PFSK-1 (cell line): ENCODE data around the gene ZNF764.

Experiments used
- FOXP2 ChIP-seq: optimal IDR thresholded peaks from 2 replicates; pipeline ENCODE3; 2011; ENCODE audit warnings: borderline replicate concordance, control low read depth, inconsistent platforms; ENCODE audit not compliant: insufficient read depth; ENCODE audit errors: extremely low read length, extremely low read depth
- POLR2AphosphoS5 ChIP-seq: IDR thresholded peaks from 2 replicates; pipeline ENCODE4 v1.6.1; 2012; ENCODE audit warnings: low read depth, mild to moderate bottlenecking, control low read depth, low read length, moderate library complexity
- SIN3A ChIP-seq: IDR thresholded peaks from 2 replicates; pipeline ENCODE4 v1.6.1; 2012; ENCODE audit warnings: mild to moderate bottlenecking, low read length, moderate library complexity, borderline replicate concordance; ENCODE audit not compliant: insufficient read depth
- TAF1 ChIP-seq: IDR thresholded peaks from 2 replicates; pipeline ENCODE4 v1.6.1; 2012; ENCODE audit warnings: low read length, control low read depth, borderline replicate concordance; ENCODE audit not compliant: insufficient read depth
- TF ChIP-seq, protein P1 (sequence below), 2 experiments: IDR thresholded peaks; 2 replicates each; pipeline versions ENCODE4 v1.6.1 to v1.8.0; 2011 to 2012; ENCODE audit warnings: low read depth in 2 of 2, low read length in 2 of 2, control low read depth in 1 of 2, inconsistent platforms in 1 of 2, mild to moderate bottlenecking in 1 of 2, moderate library complexity in 1 of 2; ENCODE audit not compliant: insufficient read depth in 1 of 2

Gene ZNF764

DNA sequence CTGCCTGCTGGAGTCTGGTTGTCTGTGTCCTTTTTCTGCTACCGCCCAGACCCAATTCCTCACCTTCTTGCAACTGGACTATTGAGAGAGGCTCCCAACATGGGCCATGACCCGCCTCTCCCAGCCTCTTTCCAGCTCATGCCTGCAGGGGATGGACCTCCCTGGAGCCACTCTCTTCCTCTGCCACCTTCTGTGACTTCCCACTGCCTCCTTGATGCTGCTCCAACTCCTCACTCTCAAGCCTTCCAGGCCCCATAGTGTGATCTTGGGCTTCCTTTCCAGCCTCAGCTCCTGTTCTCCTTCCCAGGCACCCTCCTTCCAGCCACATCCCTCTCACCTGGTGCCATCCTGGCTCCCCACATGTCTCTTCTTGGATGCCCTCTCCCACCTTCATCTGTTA, 42.9 kb downstream of the ZNF764 start:
- TF ChIP-seq TAF1: no peak
- TF ChIP-seq SIN3A: no peak
- TF ChIP-seq FOXP2: no peak
- TF ChIP-seq, protein P1, sequence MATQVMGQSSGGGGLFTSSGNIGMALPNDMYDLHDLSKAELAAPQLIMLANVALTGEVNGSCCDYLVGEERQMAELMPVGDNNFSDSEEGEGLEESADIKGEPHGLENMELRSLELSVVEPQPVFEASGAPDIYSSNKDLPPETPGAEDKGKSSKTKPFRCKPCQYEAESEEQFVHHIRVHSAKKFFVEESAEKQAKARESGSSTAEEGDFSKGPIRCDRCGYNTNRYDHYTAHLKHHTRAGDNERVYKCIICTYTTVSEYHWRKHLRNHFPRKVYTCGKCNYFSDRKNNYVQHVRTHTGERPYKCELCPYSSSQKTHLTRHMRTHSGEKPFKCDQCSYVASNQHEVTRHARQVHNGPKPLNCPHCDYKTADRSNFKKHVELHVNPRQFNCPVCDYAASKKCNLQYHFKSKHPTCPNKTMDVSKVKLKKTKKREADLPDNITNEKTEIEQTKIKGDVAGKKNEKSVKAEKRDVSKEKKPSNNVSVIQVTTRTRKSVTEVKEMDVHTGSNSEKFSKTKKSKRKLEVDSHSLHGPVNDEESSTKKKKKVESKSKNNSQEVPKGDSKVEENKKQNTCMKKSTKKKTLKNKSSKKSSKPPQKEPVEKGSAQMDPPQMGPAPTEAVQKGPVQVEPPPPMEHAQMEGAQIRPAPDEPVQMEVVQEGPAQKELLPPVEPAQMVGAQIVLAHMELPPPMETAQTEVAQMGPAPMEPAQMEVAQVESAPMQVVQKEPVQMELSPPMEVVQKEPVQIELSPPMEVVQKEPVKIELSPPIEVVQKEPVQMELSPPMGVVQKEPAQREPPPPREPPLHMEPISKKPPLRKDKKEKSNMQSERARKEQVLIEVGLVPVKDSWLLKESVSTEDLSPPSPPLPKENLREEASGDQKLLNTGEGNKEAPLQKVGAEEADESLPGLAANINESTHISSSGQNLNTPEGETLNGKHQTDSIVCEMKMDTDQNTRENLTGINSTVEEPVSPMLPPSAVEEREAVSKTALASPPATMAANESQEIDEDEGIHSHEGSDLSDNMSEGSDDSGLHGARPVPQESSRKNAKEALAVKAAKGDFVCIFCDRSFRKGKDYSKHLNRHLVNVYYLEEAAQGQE (IDR thresholded peaks at IDR 0.05; ENCODE audit: insufficient read depth in 1 of 2, low read depth in 2 of 2, low read length in 2 of 2): no peak
- TF ChIP-seq POLR2AphosphoS5: no peak

DNA sequence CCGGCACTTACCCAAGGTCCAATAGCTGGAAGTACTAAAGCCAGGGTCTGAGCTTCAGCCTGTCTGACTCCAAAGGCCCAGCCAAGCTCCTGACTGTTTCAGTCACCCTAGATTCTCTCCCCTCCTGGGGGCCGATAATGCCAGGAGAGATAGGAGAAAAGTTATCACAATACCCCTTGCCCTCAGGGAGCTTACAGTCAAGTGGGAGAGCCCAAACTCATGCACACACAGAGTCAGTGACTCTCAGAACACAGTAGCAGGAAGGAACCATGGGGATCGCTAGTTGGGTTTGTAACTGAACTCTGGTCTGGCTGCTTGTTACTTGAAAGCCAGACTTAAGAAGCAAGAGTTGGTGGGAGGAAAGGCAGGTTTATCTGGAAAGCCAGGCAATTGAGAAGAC, 46.7 kb downstream of the ZNF764 start:
- TF ChIP-seq POLR2AphosphoS5 (no peak), TAF1 (no peak)
- TF ChIP-seq, protein P1 (IDR thresholded peaks at IDR 0.05; ENCODE audit: insufficient read depth in 1 of 2, low read depth in 2 of 2, low read length in 2 of 2): no peak

DNA sequence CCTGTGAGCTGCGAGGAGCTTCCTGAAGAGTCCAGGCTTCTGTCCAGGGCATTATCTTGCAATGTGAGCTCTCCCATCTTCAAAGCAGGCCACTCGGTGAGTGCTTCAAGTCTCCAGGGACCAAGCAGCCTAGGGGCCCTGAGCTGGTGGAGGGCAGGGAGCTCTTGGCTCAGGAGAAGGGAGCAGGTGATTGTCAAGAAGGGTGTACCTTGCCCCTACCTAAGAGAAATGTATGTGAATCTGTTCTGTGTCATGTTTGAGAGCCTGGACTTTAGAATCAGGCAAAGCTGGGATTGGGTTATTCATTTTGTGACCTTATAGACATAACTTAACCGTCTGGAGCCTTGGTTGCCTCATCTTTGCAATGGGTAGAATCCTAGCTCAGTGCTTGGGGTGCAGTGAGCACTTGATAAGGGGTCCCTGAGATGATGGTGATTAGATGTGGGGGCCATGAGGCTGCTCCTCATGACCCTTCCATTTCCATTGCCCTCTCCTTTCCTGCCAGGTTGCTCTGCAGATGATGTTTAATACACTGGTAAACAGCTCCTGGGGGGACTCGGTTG, 47.7 kb downstream of the ZNF764 start:
- no peak for TF ChIP-seq FOXP2

DNA sequence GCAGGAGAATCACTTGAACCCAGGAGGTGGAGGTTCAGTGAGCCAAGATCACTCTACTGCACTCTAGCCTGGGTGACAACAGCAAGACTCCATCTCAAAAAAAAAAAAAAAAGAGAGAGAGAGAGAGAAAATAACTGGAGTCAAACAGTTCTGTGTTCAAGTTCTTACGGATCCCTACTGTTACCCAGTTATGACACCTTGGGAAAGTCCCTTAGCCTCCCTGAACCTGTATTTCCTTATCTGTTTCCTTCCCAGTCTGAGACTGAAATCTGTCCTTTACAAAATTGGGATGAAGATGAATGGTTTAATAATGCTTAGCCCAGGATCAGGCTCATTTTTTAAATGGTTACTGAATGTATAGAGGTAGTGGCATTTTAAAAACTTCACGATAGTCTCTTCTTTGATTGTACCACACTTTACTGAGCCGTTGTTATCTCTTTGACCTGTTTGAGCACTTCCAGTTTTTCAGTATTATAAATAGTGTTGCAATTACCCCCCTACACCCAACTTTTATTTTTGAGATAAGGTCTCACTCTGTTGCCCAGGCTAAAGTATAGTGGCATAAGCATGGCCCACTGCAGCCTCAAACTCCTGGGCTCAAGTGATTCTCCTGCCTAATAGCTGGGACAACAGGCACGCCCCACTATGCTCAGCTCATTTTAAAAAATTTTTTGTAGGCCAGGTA, 49.0 kb downstream of the ZNF764 start:
- no peak for TF ChIP-seq FOXP2
- TF ChIP-seq TAF1: no peak
- TF ChIP-seq SIN3A: no peak
- TF ChIP-seq POLR2AphosphoS5: no peak
- TF ChIP-seq, protein P1 (IDR thresholded peaks at IDR 0.05; ENCODE audit: insufficient read depth in 1 of 2, low read depth in 2 of 2, low read length in 2 of 2): no peak
